HepG2 (cell line): ENCODE results near the gene FAM228A. TPM values are rescaled to one million over a fixed set of nuclear protein-coding genes. Genes with fewer than 3 reads are reported as not detected.

Experiments
- ATAC-seq: fragments of 200-7000 bp; cut with Tn5 transposase; 3 replicates; pipeline ENCODE4 v1.9.1; 2020; ENCODE audit warnings: mild to moderate bottlenecking, moderate library complexity
- BruUV-seq: library from RNA; stranded (reverse); fragments of 400-500 nt; replicated peaks from 2 replicates; lab custom pipeline; 2021; lab: Mats Ljungman, UMichigan
- CTCF ChIA-PET: fragments of 300-600 bp; formaldehyde crosslinking; extraction: SDS; loops from one replicate; lab custom pipeline; 2021; ENCODE audit warnings: low total read pairs, inconsistent platforms, low intra/inter-chr PET ratio; lab: Yijun Ruan, JAX
- POLR2A ChIA-PET: fragments of 350-600 bp; sonication (Branson Sonifier 250); formaldehyde crosslinking; loops from one replicate; lab custom pipeline; 2020; ENCODE audit warnings: antibody characterized with exemption, inconsistent platforms; lab: Yijun Ruan, JAX
- DNase-seq: peaks from one replicate; pipeline ENCODE4 v3.0.0-alpha.2; 2015; ENCODE audit warnings: low spot score
- FAIRE-seq: peaks from 3 replicates; lab custom pipeline; 2011; peaks lifted over from hg19 to GRCh38; lab: Jason Lieb, UNC
- H2AFZ ChIP-seq: one replicate; pipeline ENCODE4 v1.6.1; 2011; ENCODE audit warnings: low read length, inconsistent platforms
- H3K27ac ChIP-seq: fragments of 300-600 bp; 3 replicates; pipeline ENCODE4 v1.8.0; 2011; ENCODE audit warnings: mixed run types, mild to moderate bottlenecking, mixed read lengths, low read length, inconsistent platforms; ENCODE audit not compliant: insufficient read depth; ENCODE audit errors: extremely low read length
- H3K27me3 ChIP-seq, 2 experiments: fragments of 200-600 bp in 1 of 2; 2 replicates in 1 of 2; 3 replicates in 1 of 2; pipeline versions ENCODE4 v1.6.0 to v1.8.0; 2011; ENCODE audit warnings: low read length in 2 of 2, mild to moderate bottlenecking in 2 of 2, moderate library complexity in 2 of 2, inconsistent platforms in 1 of 2; ENCODE audit not compliant: insufficient read depth in 2 of 2, control insufficient read depth in 1 of 2
- H3K36me3 ChIP-seq, 2 experiments: fragments of 200-600 bp in 1 of 2; replicated peaks in 1 of 2; 2 replicates in 1 of 2; 3 replicates in 1 of 2; pipeline versions ENCODE4 v1.5.1 to v1.8.0; 2011; ENCODE audit warnings: low read length in 2 of 2, inconsistent platforms in 1 of 2; ENCODE audit not compliant: insufficient read depth in 2 of 2, control insufficient read depth in 1 of 2
- H3K4me1 ChIP-seq: 2 replicates; pipeline ENCODE4 v1.5.1; 2012; ENCODE audit warnings: low read length, inconsistent platforms; ENCODE audit not compliant: insufficient read depth
- H3K4me2 ChIP-seq: 2 replicates; pipeline ENCODE4 v1.6.0; 2011; ENCODE audit warnings: low read depth, low read length, inconsistent platforms
- H3K4me3 ChIP-seq, 3 experiments: fragments of 200-600 bp in 1 of 3; sonication (generic), shearing (Covaris generic) in 1 of 3; replicated peaks in 1 of 3; 2 replicates each; pipeline ENCODE4 v1.5.1; 2011 to 2016; ENCODE audit warnings: low read length in 3 of 3, inconsistent platforms in 2 of 3, low read depth in 2 of 3, mild to moderate bottlenecking in 2 of 3, control low read depth in 1 of 3, mixed read lengths in 1 of 3; ENCODE audit not compliant: insufficient read depth in 1 of 3
- H3K79me2 ChIP-seq: one replicate; pipeline ENCODE4 v1.6.1; 2011; ENCODE audit warnings: low read length, inconsistent platforms; ENCODE audit not compliant: insufficient read depth
- H3K9ac ChIP-seq: 2 replicates; pipeline ENCODE4 v1.6.0; 2011; ENCODE audit warnings: mild to moderate bottlenecking, low read depth, low read length, inconsistent platforms; ENCODE audit not compliant: insufficient read depth
- H3K9me3 ChIP-seq: 2 replicates; pipeline ENCODE4 v1.5.1; 2012; ENCODE audit warnings: mild to moderate bottlenecking, low read length
- H4K20me1 ChIP-seq: 2 replicates; pipeline ENCODE4 v1.6.0; 2011; ENCODE audit warnings: inconsistent platforms, mild to moderate bottlenecking, low read length, moderate library complexity; ENCODE audit not compliant: insufficient read depth
- NAIF1 ChIP-seq: sonication (generic); formaldehyde crosslinking; IDR thresholded peaks from 2 replicates; pipeline ENCODE4 v1.5.0; 2020; ENCODE audit warnings: mild to moderate bottlenecking, missing genetic modification reagents, borderline replicate concordance
- PRPF4 ChIP-seq: fragments of 200-400 bp; formaldehyde crosslinking; IDR thresholded peaks from 2 replicates; pipeline ENCODE4 v1.6.1; 2016; ENCODE audit warnings: low read length, low read depth; ENCODE audit not compliant: poor library complexity, severe bottlenecking
- RBM39 ChIP-seq: fragments of 200-400 bp; formaldehyde crosslinking; IDR thresholded peaks from one replicate; pipeline ENCODE4 v1.6.1; 2018; ENCODE audit warnings: antibody characterized with exemption, mild to moderate bottlenecking, low read depth, low read length; ENCODE audit not compliant: poor library complexity, severe bottlenecking
- RFXANK ChIP-seq: IDR thresholded peaks from 2 replicates; pipeline ENCODE4 v1.6.1; 2016
- RXRB ChIP-seq: IDR thresholded peaks from 2 replicates; pipeline ENCODE4 v1.6.1; 2016; ENCODE audit warnings: borderline replicate concordance, missing genetic modification reagents, missing compliant biosample characterization
- STAG1 ChIP-seq: sonication (generic); formaldehyde crosslinking; IDR thresholded peaks from 2 replicates; pipeline ENCODE4 v1.4.0; 2020; ENCODE audit warnings: missing genetic modification reagents
- TCF12 ChIP-seq, 2 experiments: fragments of 450-650 bp in 1 of 2; sonication (generic) in 1 of 2; formaldehyde crosslinking in 1 of 2; IDR thresholded peaks; 2 replicates each; pipeline versions ENCODE4 v1.6.1 to v1.8.0; 2017 to 2022; ENCODE audit warnings: antibody characterized with exemption in 1 of 2, mild to moderate bottlenecking in 1 of 2, missing genetic modification reagents in 1 of 2, moderate library complexity in 1 of 2
- ZNF292 ChIP-seq: sonication (generic); formaldehyde crosslinking; IDR thresholded peaks from 2 replicates; pipeline ENCODE4 v1.8.1; 2022; ENCODE audit warnings: mild to moderate bottlenecking, low read depth, missing genetic modification reagents, borderline replicate concordance
- ZNF44 ChIP-seq: sonication (generic); formaldehyde crosslinking; IDR thresholded peaks from 2 replicates; pipeline ENCODE4 v1.5.1; 2020; ENCODE audit warnings: mild to moderate bottlenecking, missing genetic modification reagents
- ZNF512 ChIP-seq: sonication (generic); formaldehyde crosslinking; IDR thresholded peaks from 2 replicates; pipeline ENCODE4 v1.4.0; 2020; ENCODE audit warnings: mild to moderate bottlenecking, missing genetic modification reagents
- ZNF639 ChIP-seq: conservative IDR thresholded peaks from 2 replicates; pipeline ENCODE4 v1.6.1; 2018; ENCODE audit warnings: missing genetic modification reagents
- WGBS: methylation state at CpG from one replicate; pipeline ENCODE4 v1.1.6; 2017; ENCODE audit warnings: low lambda C conversion rate; 5-methylcytosine and 5-hydroxymethylcytosine counted together
- in situ Hi-C: cut with HindIII; loops from 2 replicates; pipeline ENCODE4 v1.10.0; 2017; ENCODE audit warnings: low pct_unique_long_range_greater_than_20kb; ENCODE audit not compliant: extremely low pct_ligation_motif_present
- intact Hi-C: fragments of 100-400 bp; cut with micrococcal nuclease; formaldehyde crosslinking; loops from one replicate; pipeline ENCODE4 v1.10.0; 2022; ENCODE audit not compliant: unreplicated experiment
- polyA plus RNA-seq, 8 experiments: library from polyadenylated mRNA; depleted of rRNA in 3 of 8; stranded (reverse) in 7 of 8; unstranded in 1 of 8; fragments of >200 nt; fragmentation: Illumina TruSeq in 4 of 8; extraction: Trizol in 4 of 8; gene quantifications; 2 replicates each; pipeline versions ENCODE4 v1.2.1 to v1.2.3, GENCODE V29; 2011 to 2016; ENCODE audit warnings: low read depth in 4 of 8, missing spikeins in 1 of 8, mixed read lengths in 1 of 8; ENCODE audit not compliant: insufficient read depth in 1 of 8
- total RNA-seq, 5 experiments: library from RNA; depleted of rRNA; stranded (reverse); fragments of >200 nt; fragmentation: Illumina TruSeq; extraction: Trizol; gene quantifications; 2 replicates each; pipeline ENCODE4 v1.2.3, GENCODE V29; 2016; ENCODE audit warnings: low read depth in 1 of 5

FAM228A gene
- total and polyA plus RNA-seq, 2 of the 13 experiments (the other 11 are each of a cell fraction or from before 2014, with no cell fraction given), result not detected

- TF ChIP-seq RBM39 (no peak), NAIF1 (no peak), RXRB (CRISPR knock-in tag) (no peak), TCF12 (IDR thresholded peaks at IDR 0.05) (no peak), TCF12 (CRISPR knock-in tag; IDR thresholded peaks at IDR 0.05) (no peak), ZNF512 (CRISPR knock-in tag) (no peak), PRPF4 (no peak), ZNF292 (CRISPR knock-in tag) (no peak), ZNF44 (CRISPR knock-in tag) (no peak), STAG1 (CRISPR knock-in tag) (no peak), ZNF639 (CRISPR knock-in tag) (no peak), RFXANK (CRISPR knock-in tag) (no peak)
- H3K4me3 ChIP-seq, result no peak overlapping the region
- no peaks in the 10 kb centered on the region for H3K9me3 ChIP-seq
- intact Hi-C loops, result no loop called here
- no peaks in the 10 kb centered on the region for H4K20me1 ChIP-seq
- H2AFZ ChIP-seq, result no peak overlapping the region
- no peak overlapping the region for H3K27ac ChIP-seq
- H3K79me2 ChIP-seq, result no peaks in the 10 kb centered on the region
- peak; percentile 59 for ATAC-seq
- POLR2A ChIA-PET, result no interaction called here
- no peaks in the 10 kb centered on the region; a peak in 2 of 5 replicates for H3K36me3 ChIP-seq
- H3K27me3 ChIP-seq, result no peaks in the 10 kb centered on the region
- no TSS peak for BruUV-seq
- no peak overlapping the region for H3K4me2 ChIP-seq
- no peak for FAIRE-seq
- DNase-seq, result no peak
- H3K4me1 ChIP-seq, result no peaks in the 10 kb centered on the region
- in situ Hi-C loops, result no loop called here
- 62% methylated on average over 12 of the region's 12 CpGs for WGBS
- CTCF ChIA-PET, result no interaction called here
- no peak overlapping the region for H3K9ac ChIP-seq
Measured at GRCh38 chr2:24199968-24200590, 25.2 kb downstream of the FAM228A start.
